ENCODE measurements around the gene BBOF1. TPM values are rescaled to one million over a fixed set of nuclear protein-coding genes. Genes with fewer than 3 reads are reported as not detected.

The BBOF1 gene
- total RNA-seq, 1 donor from 2014 or later, result 0.77 TPM

GRCh38 chr14:74089251-74090020 lies 70.3 kb downstream of the BBOF1 start:
- DNase-seq (ENCODE audit: low read depth in 2 of 2), result no peak

DNA sequence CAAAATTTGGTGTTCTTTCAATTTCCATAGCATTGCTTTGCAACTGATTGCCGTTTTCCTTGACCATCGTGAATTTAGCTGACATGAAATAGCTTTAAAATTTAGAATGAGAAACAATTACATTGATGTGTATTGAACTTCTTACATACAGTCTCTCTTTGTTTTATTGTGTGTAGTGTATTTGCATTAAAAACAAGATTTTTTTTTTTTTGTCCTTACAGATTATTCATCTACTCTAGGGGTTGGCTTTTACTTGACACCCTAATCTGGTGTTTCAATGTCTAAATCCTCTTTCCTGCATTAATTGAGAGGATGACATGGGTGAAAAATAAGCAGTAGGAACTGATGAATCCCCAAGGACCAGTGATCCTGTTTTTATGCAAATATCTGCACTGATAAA lies 86.2 kb downstream of the BBOF1 start:
- DNase-seq (ENCODE audit: low read depth in 2 of 2), result no peak

DNA sequence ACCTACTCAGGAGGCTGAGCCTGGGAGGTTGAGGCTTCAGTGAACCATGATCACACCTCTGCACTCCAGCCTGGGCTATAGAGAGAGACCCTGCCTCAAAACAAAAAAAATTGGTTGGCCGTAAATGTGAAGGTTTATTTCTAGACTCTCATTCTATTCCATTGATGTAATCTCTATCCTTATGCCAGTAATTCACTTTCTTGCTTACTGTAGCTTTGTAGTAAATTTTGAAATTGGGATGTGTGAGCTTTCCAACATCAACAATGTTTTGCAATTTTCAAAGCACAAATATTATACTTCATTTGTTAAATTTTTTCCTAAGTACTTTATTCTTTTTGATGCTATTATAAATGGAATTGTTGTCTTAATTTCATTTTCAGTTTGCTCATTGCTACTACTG lies 90.2 kb downstream of the BBOF1 start:
- no peak for DNase-seq (ENCODE audit: low read depth in 2 of 2)

DNA sequence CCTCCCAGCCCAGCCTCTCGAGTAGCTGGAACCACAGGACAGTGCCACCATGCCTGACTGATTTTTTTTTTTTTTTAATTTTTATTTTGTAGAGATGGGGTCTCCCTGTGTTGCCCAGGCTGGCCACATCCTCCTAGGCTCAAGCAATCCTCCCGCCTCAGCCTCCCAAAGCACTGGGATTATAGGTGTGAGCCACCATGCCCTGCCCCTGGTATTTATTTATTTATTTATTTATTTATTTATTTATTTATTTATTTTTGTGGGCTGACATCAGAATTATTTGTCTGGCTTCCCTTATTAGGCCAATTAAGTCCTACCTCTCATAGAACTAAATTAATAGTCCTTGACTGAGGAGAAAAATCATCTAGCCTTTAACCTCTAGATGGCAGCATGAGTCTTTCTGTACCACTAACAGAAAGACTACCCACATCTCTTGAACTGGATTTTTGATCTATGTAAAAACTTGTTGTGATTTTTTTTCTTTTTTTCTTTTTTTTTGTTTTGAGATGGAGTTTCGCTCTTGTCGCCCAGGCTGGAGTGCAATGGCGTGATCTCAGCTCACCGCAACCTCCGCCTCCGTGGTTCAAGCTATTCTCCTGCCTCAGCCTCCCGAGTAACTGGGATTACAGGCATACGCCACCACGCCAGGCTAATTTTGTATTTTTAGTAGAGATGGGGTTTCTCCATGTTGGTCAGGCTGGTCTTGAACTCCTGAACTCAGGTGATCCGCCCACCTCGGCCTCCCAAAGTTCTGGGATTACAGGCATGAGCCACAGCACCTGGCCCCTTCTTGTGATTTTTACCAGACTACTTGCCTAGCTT lies 92.5 kb downstream of the BBOF1 start:
- DNase-seq (ENCODE audit: low read depth in 2 of 2), result peak; percentile 54 to 67

Other genes with a start within 250 kb of the BBOF1 start
- gene PTGR2, start 167.5 kb upstream of the BBOF1 start, total RNA-seq, result 0.76 and 1.7 TPM in 2 replicates
- gene ZNF410, start 132.5 kb upstream of the BBOF1 start, total RNA-seq, result 43.8 and 47.5 TPM in 2 replicates
- gene FAM161B, start 69.3 kb upstream of the BBOF1 start, total RNA-seq, result 1.2 and 2.4 TPM in 2 replicates
- gene COQ6, start 69.0 kb upstream of the BBOF1 start, total RNA-seq, result 14.5 and 18.8 TPM in 2 replicates
- 5.3 and 5.9 TPM in 2 replicates for gene ENTPD5, start 61 bp upstream of the BBOF1 start, total RNA-seq
- 16.3 and 16.9 TPM in 2 replicates for gene ALDH6A1, start 65.1 kb downstream of the BBOF1 start, total RNA-seq
- 7.7 and 10.6 TPM in 2 replicates for gene LIN52, start 65.6 kb downstream of the BBOF1 start, total RNA-seq
- not detected in 2 replicates for gene VSX2, start 220.1 kb downstream of the BBOF1 start, total RNA-seq